DMS 273 treated with DMSO at 0.1 percent for 48 hours (cell line): ENCODE measurements around the gene TCERG1.

Experiments used
- DNase-seq: peaks from one replicate; lab custom pipeline; 2025; lab: John Stamatoyannopoulos, UW

TCERG1 gene

DNA sequence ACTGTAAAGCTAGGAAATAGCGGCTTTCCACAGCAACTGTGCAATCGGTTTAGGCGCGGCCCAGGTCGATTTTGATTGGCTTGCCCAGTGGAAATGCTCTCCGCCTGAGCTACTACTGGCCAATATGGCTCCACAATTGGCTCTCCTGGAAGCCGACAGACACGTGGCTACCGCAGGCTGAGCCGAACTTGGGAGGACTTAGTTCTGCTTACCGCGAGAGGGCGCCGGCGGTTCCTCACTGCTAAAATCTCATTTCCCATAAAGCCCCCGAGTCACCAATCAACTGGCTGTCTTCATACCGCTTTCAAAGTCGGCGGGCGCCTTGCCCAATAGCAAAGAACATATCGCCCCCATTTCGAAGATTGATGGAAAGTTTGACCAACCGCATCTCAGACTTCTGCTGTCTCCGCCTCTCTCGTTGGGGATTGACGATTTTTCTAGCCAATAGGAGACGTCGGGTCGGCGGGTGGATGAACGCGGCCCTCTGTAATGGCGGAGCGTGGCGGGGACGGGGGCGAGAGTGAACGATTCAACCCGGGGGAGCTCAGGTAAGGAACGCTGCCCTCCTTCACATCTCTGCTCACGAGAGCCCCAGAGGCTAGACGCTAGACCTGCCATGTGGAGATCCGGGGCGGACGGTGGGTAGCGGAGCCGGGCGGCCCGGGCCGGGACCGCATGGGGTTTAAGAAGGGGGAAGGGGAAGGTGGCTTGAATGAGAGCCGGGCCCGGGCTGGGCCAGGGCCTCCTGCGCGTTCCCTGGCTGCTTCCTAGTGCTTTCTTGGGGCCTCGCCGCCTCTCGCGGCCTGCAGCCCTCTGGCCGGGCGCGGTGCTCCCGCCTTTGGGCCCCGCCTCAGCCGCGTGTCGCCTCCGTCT is at the start of gene TCERG1:
TSS of gene TCERG1 (plus strand) at position 473 of the 873 bp plus-strand sequence. CDS start at position 490, 17 bp downstream.
- DNase-seq = peak; percentile 99

DNA sequence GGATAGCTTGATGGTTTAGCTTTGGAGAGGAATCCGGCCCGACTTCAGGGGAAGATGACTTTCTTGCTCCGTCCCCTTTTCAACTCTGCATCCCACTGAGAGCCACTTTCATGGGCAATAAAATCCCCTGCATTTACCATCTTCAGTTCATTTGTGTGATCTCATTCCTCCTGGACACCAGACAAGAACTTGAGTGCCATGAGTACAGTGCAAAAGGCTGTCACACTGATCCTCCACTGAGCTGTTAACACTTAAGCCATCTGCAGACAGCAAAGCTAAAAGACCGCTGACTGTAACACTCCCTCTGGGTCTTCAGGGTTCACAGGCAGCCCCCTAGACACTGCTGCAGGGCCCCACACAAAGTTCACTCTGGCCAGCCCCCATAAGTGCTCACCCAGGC is 48.3 kb upstream of the TCERG1 start:
- no peak for DNase-seq

DNA sequence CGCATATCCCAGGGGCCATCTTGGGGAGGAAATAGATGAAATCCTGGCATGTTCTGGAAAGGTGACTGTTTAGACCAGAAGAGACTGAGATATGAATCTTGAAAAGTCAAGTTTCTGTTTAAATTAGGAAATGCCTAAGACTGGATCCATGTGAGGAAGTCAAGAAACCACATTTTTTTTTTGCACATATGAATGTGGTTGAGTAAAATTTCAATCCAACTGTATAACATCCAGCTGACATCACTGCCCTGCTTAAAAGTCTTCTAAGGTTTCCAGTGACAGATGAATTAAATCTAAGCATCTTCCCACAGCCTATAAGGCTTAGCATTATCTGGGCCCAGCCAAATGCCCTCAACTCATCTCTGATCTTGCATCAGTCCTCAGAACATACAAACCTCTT is 47.7 kb upstream of the TCERG1 start:
- DNase-seq = no peak

DNA sequence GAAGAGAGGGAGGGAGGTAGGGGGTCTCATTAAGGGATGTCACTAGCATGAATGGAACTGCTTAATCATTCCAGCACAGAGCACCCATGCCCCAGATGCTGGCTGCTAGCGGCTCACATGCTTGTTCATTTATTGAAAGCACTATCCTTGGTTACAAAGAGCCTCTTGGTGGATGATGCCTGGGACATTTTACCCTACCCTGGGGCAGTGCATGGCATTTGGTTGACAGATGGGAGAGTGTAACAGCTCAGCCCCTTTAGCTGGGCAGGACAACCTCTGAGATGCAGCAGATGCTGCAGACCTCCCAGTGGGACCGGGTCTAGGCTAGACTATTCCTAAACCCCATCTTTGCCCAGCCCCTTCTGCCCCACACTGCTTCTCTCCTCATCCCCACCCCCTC is 46.9 kb upstream of the TCERG1 start:
- peak; percentile 49 for DNase-seq

DNA sequence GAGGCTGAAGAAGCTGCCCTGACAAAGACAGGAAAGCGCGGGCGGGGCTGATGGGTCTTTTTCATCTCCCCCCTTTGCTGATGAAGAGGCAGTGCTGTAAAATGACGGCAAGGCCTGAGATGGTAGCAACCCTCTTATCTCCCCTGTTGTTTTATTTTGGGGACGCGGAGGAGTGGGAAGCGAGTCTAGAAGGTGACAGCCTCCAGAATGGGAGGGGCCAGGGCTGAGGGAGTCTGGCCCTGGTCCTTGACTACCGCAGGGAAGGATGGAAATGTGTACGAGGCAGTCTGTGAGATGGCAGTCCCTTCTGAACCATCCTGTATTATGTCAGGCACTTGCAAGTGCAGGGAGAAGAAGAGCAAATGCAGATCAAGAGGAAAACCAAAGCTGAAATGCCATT is 46.1 kb upstream of the TCERG1 start:
- DNase-seq = no peak

DNA sequence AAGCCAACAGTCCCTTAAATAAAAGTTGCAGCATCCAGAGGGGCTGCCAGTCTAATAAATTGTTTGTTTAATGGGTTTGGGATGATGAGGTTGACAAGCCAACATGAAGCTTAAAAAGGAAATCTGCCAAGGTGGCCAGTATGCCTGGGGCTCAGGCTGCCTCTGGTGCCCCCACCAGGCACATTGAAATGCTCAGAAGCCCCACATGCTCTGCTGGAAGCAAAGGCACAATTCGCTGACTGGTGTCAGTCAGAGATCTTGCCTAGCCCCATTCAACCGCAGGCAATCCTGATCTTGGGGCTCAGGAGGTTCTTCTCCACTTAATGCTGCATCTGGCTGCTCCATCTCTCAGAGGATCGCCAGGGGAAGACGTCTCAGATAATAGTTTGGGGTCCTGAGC is 44.2 kb upstream of the TCERG1 start:
- no peak for DNase-seq

DNA sequence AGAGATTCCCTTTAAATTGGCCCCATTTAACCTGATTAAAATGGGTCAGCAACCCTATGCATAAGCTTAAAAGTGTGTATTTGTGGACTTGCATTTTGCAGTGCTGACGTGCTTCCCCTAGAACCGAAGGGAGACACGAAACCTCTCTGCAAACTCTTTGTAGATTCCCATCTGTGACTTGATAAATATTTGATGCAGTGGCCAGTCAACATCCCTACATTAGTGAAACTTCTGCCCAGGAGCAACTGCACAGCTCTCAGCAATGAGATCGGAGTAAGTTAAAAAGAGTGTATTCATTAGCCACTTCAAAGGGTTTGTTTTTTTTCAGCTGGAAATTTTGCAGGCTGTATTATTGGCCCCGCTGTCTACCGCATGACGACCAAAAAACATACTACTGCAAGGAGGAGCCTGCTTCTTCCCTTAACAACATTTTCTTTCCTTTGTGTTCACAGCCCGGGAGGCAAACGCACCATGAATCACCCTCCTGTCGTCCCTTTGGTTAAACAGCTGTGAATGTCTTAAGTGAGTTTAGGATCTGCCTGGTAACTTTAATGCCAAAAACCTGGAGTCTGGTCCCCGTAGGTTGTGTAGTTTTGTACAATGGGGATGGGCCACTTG is 38.0 kb upstream of the TCERG1 start:
- no peak for DNase-seq

DNA sequence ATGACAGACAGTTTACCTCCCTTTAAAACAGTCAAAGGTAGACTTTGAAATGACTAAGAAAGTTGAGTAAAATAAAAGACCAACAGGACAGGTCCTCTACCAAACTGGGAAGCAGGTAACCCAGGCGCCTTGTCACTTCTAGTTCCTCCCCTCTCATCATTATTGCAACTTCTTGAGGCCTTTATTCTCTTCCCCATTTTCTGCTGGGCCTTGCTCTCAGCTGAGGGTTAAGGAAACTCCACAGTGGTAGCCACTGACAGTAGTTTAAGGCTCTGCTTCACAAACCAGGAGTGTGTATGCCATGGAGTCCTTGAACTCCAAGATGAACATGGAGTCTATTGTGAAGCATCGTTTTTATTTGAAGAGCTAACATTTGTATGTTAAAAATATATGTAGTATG is 36.9 kb upstream of the TCERG1 start:
- DNase-seq = no peak

DNA sequence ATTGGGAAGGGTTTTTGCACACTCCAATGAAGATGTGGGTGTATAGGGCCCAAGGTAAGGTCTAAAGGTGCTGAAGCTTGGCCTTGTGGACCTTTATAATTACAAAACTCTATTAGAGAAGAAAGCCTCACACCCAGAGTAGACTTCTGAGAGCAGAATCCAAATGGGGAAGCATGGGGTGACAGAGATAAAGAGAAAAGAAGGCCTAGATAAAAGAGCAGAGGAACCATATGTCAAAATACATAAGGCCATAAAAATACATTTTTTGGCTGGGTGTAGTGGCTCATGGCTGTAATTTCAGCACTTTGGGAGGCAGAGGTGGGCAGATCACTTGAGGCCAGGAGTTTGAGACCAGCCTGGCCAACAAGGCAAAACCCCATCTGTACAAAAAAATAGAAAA is 27.4 kb upstream of the TCERG1 start:
- no peak for DNase-seq

DNA sequence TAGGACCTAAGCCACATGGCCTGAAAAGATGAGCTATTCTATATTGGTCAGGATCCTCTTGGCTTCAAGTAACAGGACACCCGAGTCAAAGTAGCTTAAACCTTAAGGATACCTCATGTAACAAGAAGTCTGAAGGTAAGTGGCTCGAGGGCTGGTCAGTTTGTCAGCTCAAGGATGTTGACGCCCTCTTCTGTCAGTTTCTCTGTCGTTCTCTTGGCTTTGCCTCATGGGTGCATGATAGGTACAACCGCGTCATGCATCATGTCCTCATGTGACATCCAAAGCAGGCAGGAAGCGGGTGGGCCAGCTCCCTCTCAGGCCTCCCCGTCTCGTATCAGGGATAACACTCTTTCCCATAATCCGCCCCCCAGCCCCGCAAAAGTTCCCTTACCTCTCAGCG is 22.1 kb upstream of the TCERG1 start:
- no peak for DNase-seq

DNA sequence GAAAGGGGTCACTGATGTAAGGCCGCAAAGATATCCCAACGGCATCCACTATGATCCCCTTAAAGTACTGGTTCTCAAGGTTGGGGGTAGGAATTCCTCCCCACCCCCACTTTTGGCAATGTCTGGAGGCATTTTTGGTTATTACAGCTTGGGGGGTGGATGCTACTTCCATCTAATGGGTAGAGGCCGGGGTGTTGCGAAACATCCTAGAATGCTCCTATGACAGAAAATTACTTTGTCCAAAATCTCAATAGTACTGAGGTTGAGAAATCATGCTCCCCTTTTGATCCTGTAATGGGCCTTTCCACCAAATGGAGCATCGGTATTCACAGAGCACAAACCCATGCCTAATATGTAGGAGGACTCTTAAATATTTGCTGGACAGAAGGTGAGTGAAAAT is 20.8 kb upstream of the TCERG1 start:
- no peak for DNase-seq

DNA sequence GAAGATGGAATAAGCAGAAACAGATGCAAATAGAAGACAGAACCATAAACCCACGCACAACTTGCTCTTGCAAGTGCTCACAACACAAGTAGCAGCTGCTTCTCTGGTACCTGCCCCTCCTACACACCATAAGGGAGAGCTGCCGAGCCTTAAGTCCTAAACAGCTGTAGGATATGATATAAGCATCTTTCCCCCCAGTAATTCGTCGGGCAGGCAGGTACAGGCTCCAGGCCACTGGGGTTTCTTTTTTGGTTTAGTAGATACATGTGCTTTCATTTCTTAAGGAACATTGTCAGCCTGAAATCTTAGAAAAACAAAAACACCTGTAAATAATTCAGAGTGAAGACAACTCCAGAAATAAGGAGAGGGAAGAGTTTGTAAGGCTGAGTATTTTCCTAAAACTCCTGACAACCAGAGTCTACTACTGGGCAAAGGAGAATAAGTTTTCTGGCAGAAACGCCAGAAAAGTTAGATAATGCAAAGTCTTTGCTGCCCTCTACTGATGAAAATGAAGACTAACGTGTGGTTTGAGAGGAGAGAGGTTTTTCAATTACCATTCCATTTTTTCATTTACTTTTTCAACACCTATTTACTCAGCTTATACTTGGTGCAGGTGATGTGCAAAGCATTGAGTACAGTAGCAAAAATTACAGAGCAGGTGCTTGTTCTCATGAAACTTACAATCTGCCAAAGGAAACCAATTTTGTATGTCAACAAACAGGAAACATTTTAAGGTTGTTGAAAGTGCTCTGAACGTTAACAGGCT is 20.1 kb upstream of the TCERG1 start:
- DNase-seq = peak; percentile 47

DNA sequence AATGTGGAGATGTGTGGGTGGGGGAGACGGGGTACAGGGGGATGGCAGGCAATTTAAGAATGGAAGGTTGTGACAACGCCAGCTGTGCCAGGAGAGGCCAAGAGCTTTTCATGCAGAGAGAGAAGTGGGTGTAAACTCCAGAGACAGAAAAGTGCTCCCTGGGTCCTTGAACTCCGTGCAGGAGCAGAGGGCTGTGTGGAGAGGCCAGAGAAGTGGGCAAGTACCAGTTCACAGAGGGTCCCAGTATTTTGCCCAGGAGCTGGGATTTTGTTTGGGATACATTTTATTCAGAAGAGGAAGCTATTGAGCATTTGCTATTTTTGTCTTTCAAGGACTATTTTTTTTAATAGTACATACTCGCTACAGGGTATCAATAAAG is 19.5 kb upstream of the TCERG1 start:
- no peak for DNase-seq

DNA sequence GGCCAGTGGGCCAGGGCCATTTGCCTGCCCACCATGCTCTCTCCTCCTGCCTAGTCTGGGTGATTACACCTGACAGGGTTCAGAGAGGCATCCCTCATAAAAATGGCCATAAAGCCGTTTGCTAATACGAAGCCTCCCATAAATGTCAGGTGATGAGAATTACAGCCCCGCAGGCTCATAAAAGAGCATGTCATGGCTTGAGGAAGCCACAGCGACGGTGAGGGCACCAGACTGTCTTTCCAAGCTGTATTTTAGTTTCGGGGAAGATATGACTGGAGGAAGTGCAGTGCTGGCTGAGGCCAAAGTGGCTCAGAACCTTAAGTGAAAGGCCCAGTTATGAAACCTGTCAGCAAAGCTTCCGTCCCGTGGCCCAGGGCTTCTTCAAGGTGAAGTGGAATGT is 18.5 kb upstream of the TCERG1 start:
- no peak for DNase-seq

DNA sequence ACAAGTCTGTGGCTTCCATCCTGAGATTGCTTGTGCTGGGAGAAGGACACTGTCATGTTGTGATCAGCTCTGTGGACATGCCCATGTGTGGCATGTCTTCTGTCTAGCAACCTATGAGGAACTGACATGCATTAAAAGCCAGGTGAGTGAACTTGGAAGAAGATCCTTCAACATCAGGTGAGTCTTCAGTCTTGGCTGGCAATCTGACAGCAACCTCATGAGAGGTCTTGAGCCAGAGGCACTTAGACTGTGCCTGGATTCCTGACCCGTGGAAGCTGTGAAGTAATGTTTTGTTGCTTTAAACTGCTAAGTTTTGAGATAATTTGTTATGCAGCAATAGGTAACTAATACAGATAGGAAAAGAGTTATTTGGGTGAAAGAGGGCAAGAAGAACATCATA is 6.8 kb upstream of the TCERG1 start:
- DNase-seq = no peak

DNA sequence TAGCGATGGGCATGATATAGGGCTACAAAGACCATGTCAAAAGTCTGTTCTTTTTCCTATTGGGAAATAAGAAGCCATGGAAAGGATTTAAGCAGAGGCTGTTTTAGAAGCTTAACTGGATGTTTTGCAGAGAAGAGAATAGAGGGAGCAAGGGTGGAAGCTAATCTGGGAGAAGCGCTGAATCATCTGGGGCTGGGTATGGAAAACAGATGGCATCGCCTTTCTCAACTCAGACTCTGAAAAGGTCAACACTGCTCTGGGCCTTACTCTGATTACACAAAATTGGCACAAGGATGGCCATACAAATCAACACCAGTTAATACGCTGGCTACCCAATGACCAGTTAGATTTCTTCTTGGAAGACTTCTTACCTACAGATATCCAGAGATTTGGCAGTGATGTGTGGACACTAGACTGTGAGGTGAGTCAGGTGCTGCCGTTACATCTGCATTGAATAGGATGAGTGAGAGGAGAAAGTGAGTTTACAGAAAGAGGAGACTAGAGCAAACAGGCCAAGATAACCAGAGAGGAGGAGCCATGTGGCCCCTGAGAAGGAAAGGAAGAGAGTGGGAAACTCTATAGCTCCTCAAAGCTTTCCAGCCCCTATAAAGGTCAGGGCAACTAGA is 6.2 kb upstream of the TCERG1 start:
- DNase-seq = no peak

DNA sequence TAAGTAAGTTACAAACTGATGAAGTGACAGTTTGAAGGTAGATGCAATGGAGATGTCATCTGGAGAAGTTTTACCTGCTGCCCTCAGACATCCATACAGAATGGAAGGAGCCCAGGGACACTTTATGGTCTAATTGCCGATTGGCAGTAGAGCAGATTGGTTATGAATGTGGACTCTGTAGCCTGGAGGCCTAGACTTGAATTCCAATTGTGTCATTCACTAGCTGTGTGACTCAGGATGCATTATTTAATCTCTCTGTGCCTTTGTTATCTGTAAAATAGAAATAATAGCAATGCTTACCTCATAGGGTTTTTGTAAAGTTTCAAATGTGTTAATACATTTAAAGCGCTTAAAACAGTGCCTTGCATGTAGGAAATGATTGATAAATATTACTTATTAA is 5.2 kb upstream of the TCERG1 start:
- DNase-seq = no peak

DNA sequence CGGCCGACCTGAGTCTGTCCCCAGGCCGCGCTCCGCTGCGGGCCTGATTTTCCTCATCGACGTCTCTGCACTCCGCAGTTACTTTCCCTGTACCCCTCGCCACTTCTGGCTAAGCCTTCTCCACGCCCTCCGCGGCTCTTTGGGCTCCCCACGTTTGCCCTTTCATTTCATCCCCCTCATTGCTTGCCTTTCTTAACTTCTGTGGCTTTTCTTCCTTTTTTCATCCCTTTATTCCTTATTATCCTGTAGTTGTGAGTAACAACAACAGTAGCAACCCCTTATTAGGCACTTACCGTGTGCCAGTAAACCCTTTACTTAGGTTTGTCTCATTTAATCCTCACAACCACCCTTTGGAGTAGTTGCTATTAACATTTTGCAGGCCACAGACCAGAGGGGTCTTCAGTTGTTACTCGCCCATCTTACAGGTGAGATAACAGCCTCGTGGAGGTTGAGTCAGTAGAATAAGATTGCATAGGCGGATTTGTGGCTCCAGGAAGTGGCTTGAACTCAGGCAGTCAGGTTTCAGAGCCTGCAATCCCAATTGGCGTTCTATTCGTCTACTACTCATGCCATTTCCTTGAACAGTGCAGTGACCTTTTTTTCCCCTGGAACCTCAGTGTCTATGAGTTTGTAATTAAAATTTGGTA is 724 bp downstream of the TCERG1 start:
- no peak for DNase-seq

DNA sequence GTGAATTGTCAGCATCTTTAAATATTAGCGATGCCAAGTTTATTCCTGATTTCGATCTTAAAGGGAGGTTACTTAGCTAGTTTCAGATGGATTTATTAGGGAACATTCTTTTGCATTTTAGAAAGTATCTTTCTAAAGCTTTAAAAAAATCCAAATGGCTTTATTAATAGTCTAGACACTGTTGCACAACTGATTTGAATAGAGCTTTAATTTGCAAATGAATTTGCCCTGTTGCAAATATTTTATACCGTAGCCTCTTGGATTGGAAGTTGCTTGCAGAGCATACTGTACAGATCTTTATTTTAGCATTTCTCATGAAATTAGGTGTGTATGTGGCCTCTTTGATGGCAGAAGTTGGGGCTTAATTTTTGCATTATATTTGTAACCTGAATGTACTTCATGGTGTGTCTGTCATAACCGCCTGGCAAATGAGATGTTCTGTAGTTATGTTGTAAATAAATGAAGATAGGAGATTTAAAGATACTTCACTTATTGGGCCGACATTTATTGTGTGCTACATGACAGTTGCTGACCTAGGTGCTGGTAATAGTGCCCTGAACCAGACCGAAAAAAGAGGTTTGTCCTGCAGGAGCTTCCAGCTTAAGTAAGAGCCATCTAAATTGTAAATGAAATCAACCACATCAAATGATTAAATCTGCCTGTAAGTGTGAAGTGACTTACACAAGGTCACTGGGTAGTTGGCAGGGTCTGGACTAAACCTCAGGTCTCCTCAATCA is 1.8 kb downstream of the TCERG1 start:
- DNase-seq = no peak

DNA sequence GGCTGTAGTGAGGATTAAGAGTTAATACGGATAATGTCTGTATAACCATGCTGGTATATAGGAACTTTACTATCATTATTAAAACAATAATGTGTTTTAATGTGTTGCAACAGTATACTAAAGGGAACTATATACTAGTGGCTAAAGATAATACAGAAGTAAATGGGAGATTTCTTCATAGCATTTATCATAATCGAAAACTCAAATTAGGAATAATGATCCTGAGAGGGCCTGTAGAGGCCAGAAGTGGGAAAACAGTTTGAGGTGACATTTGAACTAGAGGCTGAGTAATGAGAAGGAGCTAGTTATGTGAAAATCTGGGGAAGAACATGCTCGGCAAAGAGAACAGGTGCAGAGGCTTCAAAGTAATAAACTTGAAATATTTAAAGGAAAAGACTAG is 2.9 kb downstream of the TCERG1 start:
- no peak for DNase-seq

DNA sequence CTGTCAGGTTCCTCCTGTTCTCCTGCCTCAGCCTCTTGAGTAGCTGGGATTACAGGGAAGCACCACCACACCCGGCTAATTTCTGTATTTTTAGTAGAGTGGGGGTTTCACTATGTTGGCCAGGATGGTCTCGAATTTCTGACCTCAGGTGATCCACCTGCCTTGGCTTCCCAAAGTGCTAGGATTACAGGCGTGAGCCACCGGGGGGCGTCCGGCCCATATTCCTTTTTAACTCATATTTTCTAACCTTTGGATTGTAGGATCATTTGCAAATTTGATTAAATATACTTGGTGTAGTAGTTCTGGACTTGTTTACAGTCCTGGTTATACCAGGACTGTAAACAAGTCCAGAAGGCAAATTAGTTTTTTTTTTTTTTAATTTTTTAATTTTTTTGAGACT is 4.3 kb downstream of the TCERG1 start:
- DNase-seq = no peak
